Common myeloid progenitor, CD34-positive (primary cell): ENCODE measurements around the gene TBL1XR1.
"Not testable (repeated sequence)": the region's sequence is repeated elsewhere in the genome, so short reads cannot be mapped to it uniquely, and the experiment has no call there.

Experiments used
- CTCF ChIA-PET: fragments of 350-600 bp; sonication (Branson Sonifier 250); formaldehyde crosslinking; loops from one replicate; lab custom pipeline; 2021; ENCODE audit warnings: antibody characterized with exemption; lab: Charles Lee
- POLR2A ChIA-PET: fragments of 350-600 bp; sonication (Branson Sonifier 250); formaldehyde crosslinking; loops from one replicate; lab custom pipeline; 2021; ENCODE audit warnings: antibody characterized with exemption; lab: Charles Lee
- DNase-seq, 3 donors: peaks; one replicate each; pipeline versions ENCODE4 v3.0.0 to v3.0.0-alpha.2; 2013
- H3K27ac ChIP-seq, 2 experiments: 1 replicate in 1 of 2; 2 replicates in 1 of 2; pipeline ENCODE4 v1.7.0; 2013; ENCODE audit warnings: inconsistent platforms in 2 of 2, low read length in 2 of 2, mild to moderate bottlenecking in 2 of 2, low read depth in 1 of 2, moderate library complexity in 1 of 2; ENCODE audit not compliant: severe bottlenecking in 2 of 2, insufficient read depth in 1 of 2, poor library complexity in 1 of 2
- H3K27me3 ChIP-seq, 5 experiments: replicated peaks in 2 of 5; 1 replicate in 3 of 5; 2 replicates in 2 of 5; pipeline versions ENCODE4 v1.6.1 to v1.7.0; 2013; ENCODE audit warnings: low read length in 4 of 5, mild to moderate bottlenecking in 2 of 5, moderate library complexity in 2 of 5, inconsistent platforms in 1 of 5; ENCODE audit not compliant: insufficient read depth in 5 of 5, control insufficient read depth in 4 of 5
- H3K36me3 ChIP-seq, 4 experiments: 1 replicate in 2 of 4; 2 replicates in 2 of 4; pipeline versions ENCODE4 v1.6.1 to v1.7.0; 2013; ENCODE audit warnings: low read length in 3 of 4, control low read depth in 1 of 4, mild to moderate bottlenecking in 1 of 4; ENCODE audit not compliant: control insufficient read depth in 4 of 4, insufficient read depth in 4 of 4
- H3K4me1 ChIP-seq, 4 experiments: 1 replicate in 3 of 4; 2 replicates in 1 of 4; pipeline versions ENCODE4 v1.6.1 to v1.7.1; 2013; ENCODE audit warnings: low read length in 3 of 4, mild to moderate bottlenecking in 3 of 4, control low read depth in 1 of 4, inconsistent platforms in 1 of 4, moderate library complexity in 1 of 4; ENCODE audit not compliant: control insufficient read depth in 4 of 4, insufficient read depth in 4 of 4; ENCODE audit errors: control extremely low read depth in 1 of 4
- H3K4me3 ChIP-seq, 7 experiments: 1 replicate in 4 of 7; 2 replicates in 3 of 7; pipeline versions ENCODE4 v1.5.1 to v1.7.0; 2013; ENCODE audit warnings: mild to moderate bottlenecking in 7 of 7, low read length in 6 of 7, moderate library complexity in 6 of 7, inconsistent platforms in 2 of 7, low read depth in 2 of 7, control low read depth in 1 of 7; ENCODE audit not compliant: insufficient read depth in 4 of 7, control insufficient read depth in 1 of 7; ENCODE audit errors: extremely low read depth in 1 of 7
- H3K9me3 ChIP-seq, 5 experiments: 1 replicate in 4 of 5; 2 replicates in 1 of 5; pipeline versions ENCODE4 v1.6.1 to v1.7.1; 2013; ENCODE audit warnings: low read length in 4 of 5, mild to moderate bottlenecking in 2 of 5, inconsistent platforms in 1 of 5, low read depth in 1 of 5, moderate library complexity in 1 of 5; ENCODE audit not compliant: control insufficient read depth in 4 of 5, insufficient read depth in 2 of 5; ENCODE audit errors: control extremely low read depth in 1 of 5
- WGBS: methylation state at CpG from one replicate; pipeline ENCODE4 v1.1.5; 2013; ENCODE audit not compliant: insufficient coverage; 5-methylcytosine and 5-hydroxymethylcytosine counted together

Gene TBL1XR1

GRCh38 chr3:177209509-177209908, 12.2 kb upstream of the TBL1XR1 start:
- Histone ChIP-seq H3K9me3 (no peaks in the 10 kb centered on the region), H3K27me3 (no peaks in the 10 kb centered on the region), H3K4me1 (no peaks in the 10 kb centered on the region), H3K36me3 (no peaks in the 10 kb centered on the region), H3K4me3 (no peak overlapping the region), H3K27ac (no peak overlapping the region)
- ChIA-PET POLR2A (no interaction called here), CTCF (no interaction called here)
- DNase-seq: no peak
- 95% methylated on average over 2 of the region's 5 CpGs for WGBS

GRCh38 chr3:177208781-177209180, 11.5 kb upstream of the TBL1XR1 start:
- WGBS: 94% methylated on average over 2 of the region's 3 CpGs
- Histone ChIP-seq H3K4me1 (no peaks in the 10 kb centered on the region), H3K9me3 (no peaks in the 10 kb centered on the region), H3K27ac (no peak overlapping the region), H3K4me3 (no peak overlapping the region), H3K36me3 (no peaks in the 10 kb centered on the region), H3K27me3 (no peaks in the 10 kb centered on the region)
- ChIA-PET CTCF (no interaction called here), POLR2A (no interaction called here)
- no peak for DNase-seq

GRCh38 chr3:177208223-177208622, 10.9 kb upstream of the TBL1XR1 start:
- Histone ChIP-seq H3K27me3 (no peaks in the 10 kb centered on the region), H3K9me3 (peaks cover 0 to 3% (median 0%) of the 10 kb centered on the region in 5 experiments), H3K27ac (no peak overlapping the region), H3K4me1 (no peaks in the 10 kb centered on the region), H3K4me3 (no peak overlapping the region), H3K36me3 (no peaks in the 10 kb centered on the region)
- DNase-seq: no peak
- ChIA-PET POLR2A (no interaction called here), CTCF (no interaction called here)
- no CpG with 5 or more reads among the region's 6 CpGs for WGBS

- no CpG with 5 or more reads among the region's 4 CpGs for WGBS
These were observed 9.7 kb upstream of the TBL1XR1 start for GRCh38 chr3:177206936-177207335.

GRCh38 chr3:177203689-177204395, 6.6 kb upstream of the TBL1XR1 start:
- POLR2A ChIA-PET: no interaction called here
- H3K36me3 ChIP-seq: no peaks in the 10 kb centered on the region
- no peak overlapping the region for H3K27ac ChIP-seq
- no peaks in the 10 kb centered on the region for H3K27me3 ChIP-seq
- peaks cover 0 to 3% (median 0%) of the 10 kb centered on the region in 5 experiments for H3K9me3 ChIP-seq
- CTCF ChIA-PET: interaction anchor here (0.9 kb wide), 1 partner anchor 11 kb away, joined by 3 read pairs; no protein-coding TSS in a partner anchor
- no peak for DNase-seq
- peaks cover 0 to 5% (median 3%) of the 10 kb centered on the region in 4 experiments for H3K4me1 ChIP-seq
- H3K4me3 ChIP-seq: no peak overlapping the region
- WGBS: 95% methylated on average over 43 of the region's 43 CpGs

More at GRCh38 chr3:177206936-177207335, 9.7 kb upstream of the TBL1XR1 start:
- H3K4me1 ChIP-seq: no peaks in the 10 kb centered on the region
- DNase-seq: no peak
- H3K27ac ChIP-seq: no peak overlapping the region
- no peak overlapping the region for H3K4me3 ChIP-seq
- peaks cover 0 to 3% (median 0%) of the 10 kb centered on the region in 5 experiments for H3K9me3 ChIP-seq
- no peaks in the 10 kb centered on the region for H3K36me3 ChIP-seq
- POLR2A ChIA-PET: interaction anchor here (0.5 kb wide), 1 partner anchor 98 kb away, joined by 3 read pairs; no protein-coding TSS in a partner anchor
- no peaks in the 10 kb centered on the region for H3K27me3 ChIP-seq
- CTCF ChIA-PET: no interaction called here

GRCh38 chr3:177203016-177203415, 5.7 kb upstream of the TBL1XR1 start:
- 94% methylated on average over 2 of the region's 4 CpGs for WGBS
- H3K36me3 ChIP-seq, H3K27ac ChIP-seq, H3K27me3 ChIP-seq, POLR2A ChIA-PET, H3K4me3 ChIP-seq, DNase-seq, H3K9me3 ChIP-seq: not testable (repeated sequence)
- CTCF ChIA-PET: interaction anchor here (0.7 to 0.9 kb wide), 2 partner anchors 12 to 20 kb away, joined by 3 read pairs; no protein-coding TSS in a partner anchor
- peaks cover 5 to 13% (median 11%) of the 10 kb centered on the region in 4 experiments for H3K4me1 ChIP-seq

- Histone ChIP-seq H3K4me1 (peaks cover 6 to 15% (median 13%) of the 10 kb centered on the region in 4 experiments), H3K27me3 (no peaks in the 10 kb centered on the region), H3K9me3 (peaks cover 0 to 3% (median 0%) of the 10 kb centered on the region in 5 experiments), H3K36me3 (no peaks in the 10 kb centered on the region), H3K4me3 (peak overlapping the region in 1 of 7 experiments; percentile 13), H3K27ac (no peak overlapping the region)
- CTCF ChIA-PET: interaction anchor here (0.6 to 1.4 kb wide), 2 partner anchors 158 to 166 kb away, joined by 3 to 4 read pairs; no protein-coding TSS in a partner anchor
- peak in 2 of 3 donors; percentile 80 to 84 for DNase-seq
- 77% methylated on average over 6 of the region's 8 CpGs for WGBS
- POLR2A ChIA-PET: no interaction called here
These were observed 4.6 kb upstream of the TBL1XR1 start for GRCh38 chr3:177201700-177202397.
